ENCODE data around the gene ZFHX3.

DNA sequence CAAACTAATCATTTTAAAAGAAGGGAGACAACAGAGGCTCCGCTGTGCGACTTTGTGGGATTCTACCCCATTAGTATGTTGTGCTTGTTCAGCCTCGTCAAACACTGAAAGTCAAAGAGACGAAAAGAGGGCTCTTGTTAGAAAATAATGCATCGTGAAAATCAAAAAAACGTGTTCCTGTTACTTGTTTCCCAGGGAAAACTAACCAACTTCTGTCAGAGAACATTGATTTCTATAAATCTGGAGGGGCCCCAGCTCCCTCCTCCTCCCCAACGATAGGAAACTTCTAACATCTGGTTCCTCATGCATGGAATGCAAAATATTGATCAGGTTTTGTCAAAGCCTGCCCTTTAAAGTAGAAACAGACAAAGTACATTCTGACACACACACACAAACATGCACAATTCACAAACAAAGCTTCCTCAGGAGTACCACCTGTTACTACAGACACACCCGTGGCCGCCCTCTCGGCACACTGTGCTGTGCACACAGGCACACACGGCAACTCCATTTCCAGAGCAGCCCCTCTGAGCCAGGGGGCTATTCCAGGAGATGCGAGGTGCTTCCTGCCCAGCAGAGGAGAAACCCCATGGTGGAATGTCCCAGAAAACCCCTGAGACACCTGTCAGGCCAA is 151.3 kb downstream of the ZFHX3 start:
- TF ChIP-seq, protein P1, sequence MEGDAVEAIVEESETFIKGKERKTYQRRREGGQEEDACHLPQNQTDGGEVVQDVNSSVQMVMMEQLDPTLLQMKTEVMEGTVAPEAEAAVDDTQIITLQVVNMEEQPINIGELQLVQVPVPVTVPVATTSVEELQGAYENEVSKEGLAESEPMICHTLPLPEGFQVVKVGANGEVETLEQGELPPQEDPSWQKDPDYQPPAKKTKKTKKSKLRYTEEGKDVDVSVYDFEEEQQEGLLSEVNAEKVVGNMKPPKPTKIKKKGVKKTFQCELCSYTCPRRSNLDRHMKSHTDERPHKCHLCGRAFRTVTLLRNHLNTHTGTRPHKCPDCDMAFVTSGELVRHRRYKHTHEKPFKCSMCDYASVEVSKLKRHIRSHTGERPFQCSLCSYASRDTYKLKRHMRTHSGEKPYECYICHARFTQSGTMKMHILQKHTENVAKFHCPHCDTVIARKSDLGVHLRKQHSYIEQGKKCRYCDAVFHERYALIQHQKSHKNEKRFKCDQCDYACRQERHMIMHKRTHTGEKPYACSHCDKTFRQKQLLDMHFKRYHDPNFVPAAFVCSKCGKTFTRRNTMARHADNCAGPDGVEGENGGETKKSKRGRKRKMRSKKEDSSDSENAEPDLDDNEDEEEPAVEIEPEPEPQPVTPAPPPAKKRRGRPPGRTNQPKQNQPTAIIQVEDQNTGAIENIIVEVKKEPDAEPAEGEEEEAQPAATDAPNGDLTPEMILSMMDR (IDR thresholded peaks at IDR 0.05; ENCODE audit: low read depth, low read length) = no peak
- no peak for TF ChIP-seq EZH2phosphoT487 (IDR thresholded peaks at IDR 0.05; ENCODE audit: low read depth)
